ENCODE measurements around the gene ZMIZ1.

The ZMIZ1 gene

GRCh38 chr10:79166741-79167140 is 98.0 kb downstream of the ZMIZ1 start:
- TF ChIP-seq TAF1 (IDR thresholded peaks at IDR 0.05; ENCODE audit: borderline replicate concordance, insufficient read depth, low read length) (no peak), POLR2AphosphoS5 (IDR thresholded peaks at IDR 0.05; ENCODE audit: low read depth, low read length) (no peak), SIN3A (IDR thresholded peaks at IDR 0.05; ENCODE audit: borderline replicate concordance, insufficient read depth, low read length) (no peak)

- no peak for TF ChIP-seq POLR2AphosphoS5 (IDR thresholded peaks at IDR 0.05; ENCODE audit: low read depth, low read length)
- TF ChIP-seq REST (IDR thresholded peaks at IDR 0.05; ENCODE audit: insufficient read depth in 1 of 2, low read depth in 2 of 2, low read length in 2 of 2) = no peak
- TF ChIP-seq SIN3A (IDR thresholded peaks at IDR 0.05; ENCODE audit: borderline replicate concordance, insufficient read depth, low read length) = no peak
- no peak for TF ChIP-seq FOXP2 (optimal IDR thresholded peaks at IDR 0.05; ENCODE audit: borderline replicate concordance, extremely low read depth, extremely low read length, insufficient read depth)
- TF ChIP-seq TAF1 (IDR thresholded peaks at IDR 0.05; ENCODE audit: borderline replicate concordance, insufficient read depth, low read length) = no peak
Measured at GRCh38 chr10:79167537-79167936, 98.8 kb downstream of the ZMIZ1 start.

- TF ChIP-seq FOXP2 (optimal IDR thresholded peaks at IDR 0.05; ENCODE audit: borderline replicate concordance, extremely low read depth, extremely low read length, insufficient read depth) = no peak
- no peak for TF ChIP-seq POLR2AphosphoS5 (IDR thresholded peaks at IDR 0.05; ENCODE audit: low read depth, low read length)
- no peak for TF ChIP-seq TAF1 (IDR thresholded peaks at IDR 0.05; ENCODE audit: borderline replicate concordance, insufficient read depth, low read length)
- no peak for TF ChIP-seq SIN3A (IDR thresholded peaks at IDR 0.05; ENCODE audit: borderline replicate concordance, insufficient read depth, low read length)
- no peak for TF ChIP-seq REST (IDR thresholded peaks at IDR 0.05; ENCODE audit: insufficient read depth in 1 of 2, low read depth in 2 of 2, low read length in 2 of 2)
Measured at GRCh38 chr10:79168210-79168609, 99.4 kb downstream of the ZMIZ1 start.

GRCh38 chr10:79170226-79170752 is 101.5 kb downstream of the ZMIZ1 start:
- TF ChIP-seq SIN3A (IDR thresholded peaks at IDR 0.05; ENCODE audit: borderline replicate concordance, insufficient read depth, low read length) (no peak), FOXP2 (optimal IDR thresholded peaks at IDR 0.05; ENCODE audit: borderline replicate concordance, extremely low read depth, extremely low read length, insufficient read depth) (no peak), TAF1 (IDR thresholded peaks at IDR 0.05; ENCODE audit: borderline replicate concordance, insufficient read depth, low read length) (no peak), POLR2AphosphoS5 (IDR thresholded peaks at IDR 0.05; ENCODE audit: low read depth, low read length) (no peak), REST (IDR thresholded peaks at IDR 0.05; ENCODE audit: insufficient read depth in 1 of 2, low read depth in 2 of 2, low read length in 2 of 2) (no peak)

GRCh38 chr10:79170993-79171392 is 102.2 kb downstream of the ZMIZ1 start:
- TF ChIP-seq REST (IDR thresholded peaks at IDR 0.05; ENCODE audit: insufficient read depth in 1 of 2, low read depth in 2 of 2, low read length in 2 of 2) (no peak), FOXP2 (optimal IDR thresholded peaks at IDR 0.05; ENCODE audit: borderline replicate concordance, extremely low read depth, extremely low read length, insufficient read depth) (no peak), TAF1 (IDR thresholded peaks at IDR 0.05; ENCODE audit: borderline replicate concordance, insufficient read depth, low read length) (no peak), POLR2AphosphoS5 (IDR thresholded peaks at IDR 0.05; ENCODE audit: low read depth, low read length) (no peak), SIN3A (IDR thresholded peaks at IDR 0.05; ENCODE audit: borderline replicate concordance, insufficient read depth, low read length) (no peak)
